ENCODE results near the gene STAC3.

DNA sequence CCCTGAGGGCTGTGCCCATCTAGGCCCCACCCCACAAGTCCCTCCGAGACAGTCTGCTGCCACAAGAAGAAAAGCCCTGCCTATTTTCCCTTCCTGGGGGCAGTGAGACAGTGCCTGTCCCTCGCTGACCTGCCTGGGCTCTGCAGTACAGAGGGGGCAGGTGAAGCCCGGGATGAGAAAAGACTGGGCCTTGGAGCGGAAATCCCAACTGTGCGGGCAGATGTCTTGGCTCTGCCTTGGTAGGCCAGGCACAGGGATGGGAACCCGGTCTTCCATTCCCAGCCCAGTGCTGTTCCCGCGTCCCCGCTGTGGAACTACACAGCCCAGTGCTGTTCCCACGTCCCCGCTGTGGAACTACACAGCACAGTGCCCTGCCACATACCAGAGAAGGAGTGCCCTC is 47.2 kb downstream of the STAC3 start:
- TF ChIP-seq, protein P1, sequence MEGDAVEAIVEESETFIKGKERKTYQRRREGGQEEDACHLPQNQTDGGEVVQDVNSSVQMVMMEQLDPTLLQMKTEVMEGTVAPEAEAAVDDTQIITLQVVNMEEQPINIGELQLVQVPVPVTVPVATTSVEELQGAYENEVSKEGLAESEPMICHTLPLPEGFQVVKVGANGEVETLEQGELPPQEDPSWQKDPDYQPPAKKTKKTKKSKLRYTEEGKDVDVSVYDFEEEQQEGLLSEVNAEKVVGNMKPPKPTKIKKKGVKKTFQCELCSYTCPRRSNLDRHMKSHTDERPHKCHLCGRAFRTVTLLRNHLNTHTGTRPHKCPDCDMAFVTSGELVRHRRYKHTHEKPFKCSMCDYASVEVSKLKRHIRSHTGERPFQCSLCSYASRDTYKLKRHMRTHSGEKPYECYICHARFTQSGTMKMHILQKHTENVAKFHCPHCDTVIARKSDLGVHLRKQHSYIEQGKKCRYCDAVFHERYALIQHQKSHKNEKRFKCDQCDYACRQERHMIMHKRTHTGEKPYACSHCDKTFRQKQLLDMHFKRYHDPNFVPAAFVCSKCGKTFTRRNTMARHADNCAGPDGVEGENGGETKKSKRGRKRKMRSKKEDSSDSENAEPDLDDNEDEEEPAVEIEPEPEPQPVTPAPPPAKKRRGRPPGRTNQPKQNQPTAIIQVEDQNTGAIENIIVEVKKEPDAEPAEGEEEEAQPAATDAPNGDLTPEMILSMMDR (IDR thresholded peaks at IDR 0.05): no peak
- TF ChIP-seq POLR2A (IDR thresholded peaks at IDR 0.05) (no peak), POLR2AphosphoS5 (IDR thresholded peaks at IDR 0.05) (no peak)

Measured in prostate gland (tissue), 2 donors.